Mesothelial cell of epicardium (in vitro differentiated cells): ENCODE data around the gene B4GALNT2. TPM values are rescaled to one million over a fixed set of nuclear protein-coding genes. Genes with fewer than 3 reads are reported as not detected.
"Not testable (repeated sequence)": the region's sequence is repeated elsewhere in the genome, so short reads cannot be mapped to it uniquely, and the experiment has no call there.

Experiments
- DNase-seq, 2 experiments: peaks; one replicate each; pipeline ENCODE4 v3.0.0; 2021; ENCODE audit warnings: low spot score in 2 of 2; ENCODE audit not compliant: unreplicated experiment in 2 of 2
- H3K27ac Mint-ChIP-seq: 2 replicates; pipeline ENCODE4 v1.8.0; 2021; ENCODE audit warnings: mixed read lengths
- H3K27me3 Mint-ChIP-seq: 2 replicates; pipeline ENCODE4 v1.8.0; 2021; ENCODE audit warnings: low read depth, mixed read lengths
- H3K36me3 Mint-ChIP-seq: 2 replicates; pipeline ENCODE4 v1.8.0; 2021; ENCODE audit warnings: mixed read lengths
- H3K4me1 Mint-ChIP-seq: 2 replicates; pipeline ENCODE4 v1.8.0; 2021; ENCODE audit warnings: mixed read lengths
- H3K4me3 Mint-ChIP-seq: 2 replicates; pipeline ENCODE4 v1.8.0; 2021; ENCODE audit warnings: mild to moderate bottlenecking, moderate library complexity, mixed read lengths
- H3K9me3 Mint-ChIP-seq: 2 replicates; pipeline ENCODE4 v1.8.0; 2021; ENCODE audit warnings: mixed read lengths
- total RNA-seq: library from RNA; stranded (reverse); gene quantifications from 3 replicates; pipeline ENCODE4 v1.2.1, GENCODE V29; 2021
- TF ChIP-seq, protein P1 (sequence below): fragments of 200-600 bp; sonication (generic); IDR thresholded peaks from one replicate; pipeline ENCODE4 v1.5.0; 2021; ENCODE audit warnings: antibody characterized with exemption; ENCODE audit not compliant: unreplicated experiment

Gene B4GALNT2
- total RNA-seq, 1 donor from 2014 or later = 0.07 TPM

DNA sequence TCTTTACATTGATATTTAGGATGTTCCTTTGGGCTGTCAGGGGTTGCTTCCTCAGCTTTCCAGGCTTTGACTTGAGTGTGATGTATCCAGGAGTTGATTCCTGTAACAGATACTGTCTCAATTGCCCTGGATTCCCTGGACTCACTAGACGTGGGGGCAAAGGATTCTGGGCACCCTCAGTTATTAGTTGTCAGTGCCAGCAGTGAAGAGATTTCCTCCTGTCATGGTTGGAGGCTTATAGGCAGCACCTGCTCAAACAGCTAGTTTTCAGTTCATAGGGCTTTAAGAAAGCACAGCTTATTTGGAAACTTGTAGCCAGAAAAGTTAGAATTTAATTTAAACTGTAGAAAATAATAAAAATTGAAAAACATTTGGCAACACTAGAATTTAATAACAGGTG lies 9.5 kb upstream of the B4GALNT2 start:
- TF ChIP-seq, protein P1, sequence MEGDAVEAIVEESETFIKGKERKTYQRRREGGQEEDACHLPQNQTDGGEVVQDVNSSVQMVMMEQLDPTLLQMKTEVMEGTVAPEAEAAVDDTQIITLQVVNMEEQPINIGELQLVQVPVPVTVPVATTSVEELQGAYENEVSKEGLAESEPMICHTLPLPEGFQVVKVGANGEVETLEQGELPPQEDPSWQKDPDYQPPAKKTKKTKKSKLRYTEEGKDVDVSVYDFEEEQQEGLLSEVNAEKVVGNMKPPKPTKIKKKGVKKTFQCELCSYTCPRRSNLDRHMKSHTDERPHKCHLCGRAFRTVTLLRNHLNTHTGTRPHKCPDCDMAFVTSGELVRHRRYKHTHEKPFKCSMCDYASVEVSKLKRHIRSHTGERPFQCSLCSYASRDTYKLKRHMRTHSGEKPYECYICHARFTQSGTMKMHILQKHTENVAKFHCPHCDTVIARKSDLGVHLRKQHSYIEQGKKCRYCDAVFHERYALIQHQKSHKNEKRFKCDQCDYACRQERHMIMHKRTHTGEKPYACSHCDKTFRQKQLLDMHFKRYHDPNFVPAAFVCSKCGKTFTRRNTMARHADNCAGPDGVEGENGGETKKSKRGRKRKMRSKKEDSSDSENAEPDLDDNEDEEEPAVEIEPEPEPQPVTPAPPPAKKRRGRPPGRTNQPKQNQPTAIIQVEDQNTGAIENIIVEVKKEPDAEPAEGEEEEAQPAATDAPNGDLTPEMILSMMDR = no peak
- H3K9me3 Mint-ChIP-seq = peaks cover 22% of the 10 kb centered on the region
- peaks cover 15% of the 10 kb centered on the region for H3K27me3 Mint-ChIP-seq
- peaks cover 4% of the 10 kb centered on the region for H3K36me3 Mint-ChIP-seq
- H3K4me1 Mint-ChIP-seq = no peaks in the 10 kb centered on the region
- H3K4me3 Mint-ChIP-seq = no peak overlapping the region
- no peak overlapping the region for H3K27ac Mint-ChIP-seq
- no peak for DNase-seq

DNA sequence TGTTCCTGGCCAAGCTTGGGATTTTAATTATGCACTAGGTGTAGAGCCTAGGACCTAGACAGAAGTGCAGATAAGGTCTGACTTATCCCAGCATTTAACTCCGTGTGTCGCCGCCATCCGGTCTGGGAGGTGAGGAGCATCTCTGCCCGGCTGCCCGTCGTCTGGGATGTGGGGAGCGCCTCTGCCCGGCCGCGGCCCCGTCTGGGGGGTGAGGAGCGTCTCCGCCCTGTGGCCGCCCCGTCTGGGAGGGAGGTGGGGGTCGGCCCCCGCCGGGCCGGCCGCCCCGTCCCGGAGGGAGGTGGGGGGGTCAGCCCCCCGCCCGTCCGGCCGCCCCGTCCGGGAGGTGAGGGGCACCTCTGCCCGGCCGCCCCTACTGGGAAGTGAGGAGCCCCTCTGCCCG lies 7.1 kb upstream of the B4GALNT2 start:
- peaks cover 39% of the 10 kb centered on the region for H3K9me3 Mint-ChIP-seq

DNA sequence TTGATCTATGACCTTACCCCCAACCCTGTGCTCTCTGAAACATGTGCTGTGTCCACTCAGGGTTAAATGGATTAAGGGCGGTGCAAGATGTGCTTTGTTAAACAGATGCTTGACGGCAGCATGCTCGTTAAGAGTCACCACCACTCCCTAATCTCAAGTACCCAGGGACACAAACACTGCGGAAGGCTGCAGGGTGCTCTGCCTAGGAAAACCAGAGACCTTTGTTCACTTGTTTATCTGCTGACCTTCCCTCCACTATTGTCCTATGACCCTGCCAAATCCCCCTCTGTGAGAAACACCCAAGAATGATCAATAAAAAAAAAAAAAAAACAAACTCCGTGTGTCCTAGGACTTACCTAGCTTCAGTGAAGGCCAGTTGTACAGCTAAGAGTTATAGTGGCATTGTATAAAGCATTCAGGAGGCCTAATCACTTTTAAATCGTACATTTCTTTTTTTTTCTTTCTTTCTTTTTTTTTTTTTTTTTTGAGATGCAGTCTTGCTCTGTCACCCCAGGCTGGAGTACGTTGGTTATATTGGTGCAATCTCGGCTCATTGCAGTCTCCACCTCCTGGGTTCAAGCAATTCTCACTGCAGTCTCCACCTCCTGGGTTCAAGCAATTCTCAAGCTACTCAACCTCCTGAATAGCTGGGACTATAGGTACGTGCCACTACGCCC lies 6.2 kb upstream of the B4GALNT2 start:
- not testable (repeated sequence) for H3K27ac Mint-ChIP-seq, H3K4me3 Mint-ChIP-seq, H3K4me1 Mint-ChIP-seq, DNase-seq
- Mint-ChIP-seq H3K36me3 (peaks cover 19% of the 10 kb centered on the region), H3K9me3 (peaks cover 32% of the 10 kb centered on the region), H3K27me3 (peaks cover 36% of the 10 kb centered on the region)

More for the DNA sequence above, 7.1 kb upstream of the B4GALNT2 start:
- peaks cover 27% of the 10 kb centered on the region for H3K27me3 Mint-ChIP-seq
- TF ChIP-seq, protein P1 = no peak
- H3K27ac Mint-ChIP-seq = no peak overlapping the region
- H3K4me1 Mint-ChIP-seq = no peaks in the 10 kb centered on the region
- H3K4me3 Mint-ChIP-seq = no peak overlapping the region
- no peak for DNase-seq
- peaks cover 19% of the 10 kb centered on the region for H3K36me3 Mint-ChIP-seq

DNA sequence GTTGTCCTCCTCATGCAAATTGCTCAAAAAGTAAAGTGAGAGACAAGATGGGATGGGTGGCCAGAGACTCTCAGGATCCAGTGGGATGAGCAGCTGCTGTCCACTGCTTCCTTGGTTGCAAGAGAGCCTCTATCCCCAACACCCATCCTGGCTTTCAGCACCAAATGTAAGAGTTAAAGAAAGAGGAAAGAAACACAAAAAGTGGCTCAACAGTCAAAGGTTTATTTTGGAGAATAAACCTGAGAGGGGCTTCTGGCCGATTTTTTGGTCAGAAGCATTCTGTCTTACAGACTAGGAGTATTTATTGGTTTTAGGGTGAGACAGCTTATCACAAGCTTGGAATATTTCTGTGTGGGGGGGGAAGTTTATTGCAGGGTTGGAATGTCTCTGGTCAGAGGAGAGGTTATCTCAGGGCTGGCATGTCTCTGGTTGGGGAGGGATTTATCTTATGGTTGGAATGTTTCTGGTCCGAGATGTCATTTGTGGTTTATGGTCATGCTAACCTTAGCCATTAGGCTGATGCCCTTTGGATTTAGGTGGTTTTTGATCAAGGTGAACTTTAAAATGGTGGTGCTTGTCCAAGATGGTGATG lies 3.1 kb upstream of the B4GALNT2 start:
- Mint-ChIP-seq H3K9me3 (peaks cover 24% of the 10 kb centered on the region), H3K36me3 (peaks cover 17% of the 10 kb centered on the region), H3K27me3 (peaks cover 67% of the 10 kb centered on the region)
- H3K4me3 Mint-ChIP-seq, H3K27ac Mint-ChIP-seq, DNase-seq, H3K4me1 Mint-ChIP-seq: not testable (repeated sequence)

DNA sequence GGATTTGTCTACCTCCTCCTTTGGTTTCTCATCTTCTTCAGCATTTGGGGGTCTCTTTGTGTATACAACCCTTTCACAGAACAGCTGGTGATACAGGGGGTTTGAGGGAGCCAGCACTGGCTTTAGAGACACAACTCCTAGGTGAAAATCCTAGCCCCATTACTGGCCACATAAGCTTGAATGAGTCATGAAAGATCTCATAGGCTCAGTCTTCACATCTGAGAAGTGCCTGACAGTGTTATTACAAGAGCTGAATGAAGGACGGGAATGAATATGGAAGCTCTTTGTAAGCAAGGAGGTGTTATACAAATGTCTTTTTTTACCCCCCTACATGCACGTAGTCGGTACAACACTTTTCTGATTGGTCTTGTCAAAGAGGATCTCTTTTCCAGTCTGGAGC lies 1.7 kb upstream of the B4GALNT2 start:
- no peak overlapping the region for H3K27ac Mint-ChIP-seq
- TF ChIP-seq, protein P1 = no peak
- peaks cover 8% of the 10 kb centered on the region for H3K4me1 Mint-ChIP-seq
- no peak for DNase-seq
- H3K4me3 Mint-ChIP-seq = no peak overlapping the region
- H3K9me3 Mint-ChIP-seq = peaks cover 24% of the 10 kb centered on the region
- H3K27me3 Mint-ChIP-seq = peaks cover 78% of the 10 kb centered on the region
- peaks cover 17% of the 10 kb centered on the region for H3K36me3 Mint-ChIP-seq

DNA sequence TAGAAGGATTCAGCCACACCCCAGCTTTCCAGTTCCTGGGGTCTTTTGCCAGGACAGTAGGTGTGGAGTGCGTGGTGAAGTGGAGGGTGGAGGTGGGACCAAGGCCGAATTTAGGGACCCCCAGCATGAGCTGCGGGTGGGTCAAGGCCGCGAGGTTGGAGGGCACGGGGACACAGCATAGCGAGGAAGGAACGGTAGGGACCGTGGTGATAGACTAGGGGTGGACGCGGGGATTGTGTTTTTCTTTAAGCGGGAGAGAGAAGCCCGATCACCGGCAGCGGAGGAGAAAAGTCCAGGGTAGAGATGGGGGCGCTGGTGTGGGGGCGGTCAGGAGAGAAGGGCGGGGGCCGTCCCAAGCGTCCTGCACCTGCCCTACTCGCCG lies 261 bp upstream of the B4GALNT2 start:
- TF ChIP-seq, protein P1 = no peak
- no peak for DNase-seq
- no peak overlapping the region for H3K27ac Mint-ChIP-seq
- H3K27me3 Mint-ChIP-seq = peaks cover 78% of the 10 kb centered on the region
- H3K4me3 Mint-ChIP-seq = peak overlapping the region; percentile 59
- peaks cover 17% of the 10 kb centered on the region for H3K36me3 Mint-ChIP-seq
- peaks cover 8% of the 10 kb centered on the region for H3K4me1 Mint-ChIP-seq
- H3K9me3 Mint-ChIP-seq = peaks cover 24% of the 10 kb centered on the region
